ENCODE data around the gene MAP3K9. TPM values are rescaled to one million over a fixed set of nuclear protein-coding genes. Genes with fewer than 3 reads are reported as not detected.

The MAP3K9 gene
- total RNA-seq, 2 donors from 2014 or later, result 10.6 to 13.0 TPM

DNA sequence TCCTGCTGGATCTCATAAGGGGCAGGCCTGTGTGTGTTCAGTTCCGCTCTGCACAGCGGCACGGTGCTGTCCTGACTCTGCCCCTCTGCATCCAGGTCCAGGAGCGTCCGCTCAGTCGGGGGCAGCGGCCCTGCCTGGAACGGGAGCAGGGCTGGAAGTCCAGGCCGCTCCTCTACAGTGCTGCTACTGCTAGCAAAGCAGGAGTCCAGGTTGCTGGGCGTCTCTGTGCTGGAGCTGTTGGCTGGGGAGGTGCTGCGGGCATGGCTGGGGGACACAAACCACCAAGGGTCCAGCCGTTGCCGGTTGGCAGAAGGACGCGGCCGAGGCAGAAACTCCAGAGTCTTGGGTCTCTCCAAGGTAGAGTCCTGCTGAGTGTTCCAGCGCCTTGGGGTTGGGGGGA is 78.9 kb downstream of the MAP3K9 start:
- H3K27me3 ChIP-seq, result no peaks in the 10 kb centered on the region
- H3K27ac ChIP-seq, result no peak overlapping the region
- no peaks in the 10 kb centered on the region for H3K4me1 ChIP-seq
- intact Hi-C loops (cut with DNase I), result no loop called here
- TF ChIP-seq CTCF (IDR thresholded peaks at IDR 0.05), result no peak
- no peak for DNase-seq
- H3K9me3 ChIP-seq, result no peaks in the 10 kb centered on the region
- H3K36me3 ChIP-seq, result no peaks in the 10 kb centered on the region
- no peak overlapping the region for H3K9ac ChIP-seq (ENCODE audit: low read depth in 2 of 2, low read length in 2 of 2)
- no peak overlapping the region for H3K4me3 ChIP-seq

- H3K4me3 ChIP-seq, result no peak overlapping the region
- DNase-seq, result no peak
- no peak for TF ChIP-seq CTCF (IDR thresholded peaks at IDR 0.05)
- H3K9ac ChIP-seq (ENCODE audit: low read depth in 2 of 2, low read length in 2 of 2), result no peak overlapping the region
- intact Hi-C loops (cut with DNase I), result no loop called here
- no peaks in the 10 kb centered on the region for H3K4me1 ChIP-seq
- no peaks in the 10 kb centered on the region for H3K27me3 ChIP-seq
- no peaks in the 10 kb centered on the region for H3K9me3 ChIP-seq
- no peak overlapping the region for H3K27ac ChIP-seq
- no peaks in the 10 kb centered on the region for H3K36me3 ChIP-seq
Observed at GRCh38 chr14:70726651-70727375, 82.5 kb downstream of the MAP3K9 start.

- intact Hi-C loops (cut with DNase I), result no loop called here
- Histone ChIP-seq H3K4me3 (no peak overlapping the region), H3K9me3 (no peaks in the 10 kb centered on the region), H3K36me3 (no peaks in the 10 kb centered on the region), H3K4me1 (no peaks in the 10 kb centered on the region), H3K27ac (no peak overlapping the region), H3K9ac (ENCODE audit: low read depth in 2 of 2, low read length in 2 of 2) (no peak overlapping the region), H3K27me3 (no peaks in the 10 kb centered on the region)
- no peak for TF ChIP-seq CTCF (IDR thresholded peaks at IDR 0.05)
- no peak for DNase-seq
Observed at GRCh38 chr14:70724944-70725343, 84.4 kb downstream of the MAP3K9 start.

GRCh38 chr14:70724110-70724509 is 85.2 kb downstream of the MAP3K9 start:
- Histone ChIP-seq H3K27ac (no peak overlapping the region), H3K9ac (ENCODE audit: low read depth in 2 of 2, low read length in 2 of 2) (no peak overlapping the region), H3K4me1 (no peaks in the 10 kb centered on the region), H3K4me3 (no peak overlapping the region), H3K36me3 (no peaks in the 10 kb centered on the region), H3K9me3 (no peaks in the 10 kb centered on the region), H3K27me3 (no peaks in the 10 kb centered on the region)
- TF ChIP-seq CTCF (IDR thresholded peaks at IDR 0.05), result no peak
- DNase-seq, result no peak
- intact Hi-C loops (cut with DNase I), result no loop called here

DNA sequence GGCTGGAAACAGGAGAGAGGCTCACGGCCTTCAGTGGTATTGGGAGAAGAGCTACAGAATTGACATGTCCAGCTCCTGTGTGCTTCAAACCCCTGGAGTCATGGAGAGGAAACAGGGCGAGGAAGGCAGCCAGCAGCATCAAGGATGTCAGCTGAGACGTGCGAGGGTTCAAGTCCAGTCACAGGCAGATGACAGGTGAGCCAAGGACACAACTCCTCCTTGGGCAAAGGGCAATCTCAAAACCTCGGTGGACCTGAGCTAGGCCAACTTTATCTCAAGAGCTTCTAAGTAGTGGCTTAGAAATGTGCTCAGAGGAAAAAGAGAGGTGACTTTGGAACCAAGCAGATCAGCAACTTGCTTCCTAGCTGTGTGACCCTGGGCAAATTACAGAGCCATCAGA is 86.0 kb downstream of the MAP3K9 start:
- no peak overlapping the region for H3K27ac ChIP-seq
- TF ChIP-seq CTCF (IDR thresholded peaks at IDR 0.05), result no peak
- no peaks in the 10 kb centered on the region for H3K27me3 ChIP-seq
- no peaks in the 10 kb centered on the region for H3K36me3 ChIP-seq
- intact Hi-C loops (cut with DNase I), result no loop called here
- H3K4me1 ChIP-seq, result no peaks in the 10 kb centered on the region
- DNase-seq, result no peak
- H3K9ac ChIP-seq (ENCODE audit: low read depth in 2 of 2, low read length in 2 of 2), result no peak overlapping the region
- H3K9me3 ChIP-seq, result no peaks in the 10 kb centered on the region
- H3K4me3 ChIP-seq, result no peak overlapping the region
